Spleen (tissue), 11 donors: Measurements from ENCODE around the gene GALNT15. TPM values are rescaled to one million over a fixed set of nuclear protein-coding genes. Genes with fewer than 3 reads are reported as not detected.

Experiments used
- DNase-seq: peaks from one replicate; pipeline ENCODE4 v3.0.0-alpha.2; 2020
- H3K27ac ChIP-seq, 8 donors: fragments of 200-600 bp; sonication (generic) in 7 of 8; 1 replicate in 4 of 8; 2 replicates in 4 of 8; pipeline versions ENCODE4 v1.5.0 to v1.8.0; 2016 to 2021; ENCODE audit warnings: inconsistent platforms in 4 of 8, mild to moderate bottlenecking in 4 of 8, moderate library complexity in 1 of 8
- H3K27me3 ChIP-seq, 7 donors: fragments of 200-600 bp; sonication (generic) in 6 of 7; replicated peaks in 1 of 7; 1 replicate in 4 of 7; 2 replicates in 3 of 7; pipeline versions ENCODE4 v1.5.0 to v1.8.0; 2016 to 2021; ENCODE audit warnings: inconsistent platforms in 3 of 7, mild to moderate bottlenecking in 1 of 7
- H3K36me3 ChIP-seq, 6 donors: fragments of 200-600 bp; sonication (generic) in 5 of 6; 1 replicate in 4 of 6; 2 replicates in 2 of 6; pipeline versions ENCODE4 v1.5.0 to v1.8.0; 2016 to 2021; ENCODE audit warnings: inconsistent platforms in 2 of 6
- H3K4me1 ChIP-seq, 6 donors: fragments of 200-600 bp; sonication (generic) in 5 of 6; 1 replicate in 3 of 6; 2 replicates in 3 of 6; pipeline versions ENCODE4 v1.5.0 to v1.8.0; 2016 to 2021; ENCODE audit warnings: inconsistent platforms in 3 of 6
- H3K4me3 ChIP-seq, 8 donors: fragments of 200-600 bp; sonication (generic) in 7 of 8; 1 replicate in 4 of 8; 2 replicates in 4 of 8; pipeline versions ENCODE4 v1.5.0 to v1.8.0; 2016 to 2021; ENCODE audit warnings: inconsistent platforms in 4 of 8, mild to moderate bottlenecking in 4 of 8, moderate library complexity in 2 of 8
- H3K9me3 ChIP-seq, 8 donors: fragments of 200-600 bp; sonication (generic) in 7 of 8; 1 replicate in 4 of 8; 2 replicates in 4 of 8; pipeline versions ENCODE4 v1.5.0 to v1.8.0; 2016 to 2021; ENCODE audit warnings: inconsistent platforms in 4 of 8
- CTCF ChIP-seq, 11 experiments: fragments of 200-600 bp in 7 of 11; fragments of 450-650 bp in 4 of 11; sonication (generic) in 4 of 11; IDR thresholded peaks in 8 of 11; conservative IDR thresholded peaks in 3 of 11; 1 replicate in 7 of 11; 2 replicates in 4 of 11; pipeline versions ENCODE4 v1.4.0 to v1.8.0; 2016 to 2021; ENCODE audit warnings: antibody characterized with exemption in 11 of 11, inconsistent platforms in 4 of 11, mild to moderate bottlenecking in 1 of 11
- POLR2A ChIP-seq, 3 donors: fragments of 450-650 bp; IDR thresholded peaks; one replicate each; pipeline ENCODE4 v1.5.1; 2017; ENCODE audit warnings: antibody characterized with exemption in 3 of 3, mild to moderate bottlenecking in 1 of 3
- POLR2AphosphoS5 ChIP-seq, 3 donors: sonication (generic); formaldehyde crosslinking; IDR thresholded peaks; one replicate each; pipeline ENCODE4 v1.5.1; 2017; ENCODE audit warnings: antibody characterized with exemption in 3 of 3
- WGBS, 5 donors: extraction: QIAGEN DNeasy Blood & Tissue Kit in 3 of 5; methylation state at CpG; one replicate each; pipeline versions ENCODE4 v1.1.5 to v1.1.7; 2013 to 2018; 5-methylcytosine and 5-hydroxymethylcytosine counted together
- intact Hi-C: fragments of 100-400 bp; cut with DNase I; formaldehyde crosslinking; loops from one replicate; pipeline ENCODE4 v1.15.0; 2023; ENCODE audit warnings: low total_unique reads
- polyA plus RNA-seq, 3 donors: library from polyadenylated mRNA; stranded (reverse); fragments of 200-250 nt; gene quantifications; one replicate each; pipeline ENCODE4 v1.2.1, GENCODE V29; 2013
- total RNA-seq, 7 donors: library from RNA; depleted of rRNA in 3 of 7; stranded (reverse); fragments of >200 nt in 3 of 7; fragmentation: NEBNext Ultra II Directional in 4 of 7; extraction: Animal tissue kit (Norgen Biotek cat#: 25700) in 4 of 7; gene quantifications; one replicate each; pipeline versions ENCODE4 v1.1.0 to v1.2.1, GENCODE V29; 2016 to 2021
- donor health status: healthy with polysubstance abuse.
- donor health status: DM: no; HTN: no; CAD: no; lungs with moderate emphysema.
- donor health status: DM: no; HTN: no; CAD: no.
- donor health status: Bipolar disorder and iron deficiency.
- donor health status: healthy.
- donor health status: DM: no; HTN: no; CAD: no.
- donor health status: DM: yes; HTN: yes; CAD: no.

Gene GALNT15
- total and polyA plus RNA-seq, 10 donors, result 2.5 to 147 (median 42.1) TPM

- intact Hi-C loops, result loop anchor here (10.0 kb wide), 1 partner anchor 539 kb away; no protein-coding TSS in a partner anchor
- TF ChIP-seq CTCF (IDR thresholded peaks at IDR 0.05 in 8 of 11, conservative IDR thresholded peaks at IDR 0.05 in 3 of 11), result no peak
- TF ChIP-seq POLR2A (IDR thresholded peaks at IDR 0.05), result no peak
- no peak for TF ChIP-seq POLR2AphosphoS5 (IDR thresholded peaks at IDR 0.05)
- Histone ChIP-seq H3K9me3 (no peaks in the 10 kb centered on the region), H3K27me3 (peaks cover 0 to 23% (median 0%) of the 10 kb centered on the region in 7 donors), H3K27ac (peak overlapping the region in 2 of 8 donors; percentile 68 to 73), H3K4me1 (peaks cover 0 to 27% (median 7%) of the 10 kb centered on the region in 6 donors), H3K36me3 (no peaks in the 10 kb centered on the region), H3K4me3 (no peak overlapping the region)
- 78 to 90% (median 81%) methylated on average over 5 of the region's 5 CpGs for WGBS, 5 donors
- no peak for DNase-seq
These were observed 1.0 kb upstream of the GALNT15 start for GRCh38 chr3:16173283-16174025.

- Histone ChIP-seq H3K9me3 (no peaks in the 10 kb centered on the region), H3K4me3 (peak overlapping the region in 4 of 8 donors; percentile 23 to 72 (median 54)), H3K36me3 (no peaks in the 10 kb centered on the region), H3K27me3 (peaks cover 0 to 24% (median 0%) of the 10 kb centered on the region in 7 donors), H3K27ac (peak overlapping the region in 4 of 8 donors; percentile 68 to 78 (median 74)), H3K4me1 (peaks cover 0 to 32% (median 12%) of the 10 kb centered on the region in 6 donors)
- intact Hi-C loops, result loop anchor here (10.0 kb wide), 1 partner anchor 539 kb away; no protein-coding TSS in a partner anchor
- DNase-seq, result no peak
- WGBS, 5 donors, result 0 to 83% (median 36%) methylated on average over 1 of the region's 1 CpG
- TF ChIP-seq POLR2A (IDR thresholded peaks at IDR 0.05), result no peak
- TF ChIP-seq CTCF (IDR thresholded peaks at IDR 0.05 in 8 of 11, conservative IDR thresholded peaks at IDR 0.05 in 3 of 11), result no peak
- TF ChIP-seq POLR2AphosphoS5 (IDR thresholded peaks at IDR 0.05), result no peak
These were observed 489 bp upstream of the GALNT15 start for GRCh38 chr3:16174026-16174355.

GRCh38 chr3:16174976-16175901 lies 759 bp downstream of the GALNT15 start:
- Histone ChIP-seq H3K36me3 (no peaks in the 10 kb centered on the region), H3K27me3 (peaks cover 0 to 24% (median 0%) of the 10 kb centered on the region in 7 donors), H3K9me3 (no peaks in the 10 kb centered on the region), H3K4me1 (peaks cover 0 to 32% (median 12%) of the 10 kb centered on the region in 6 donors), H3K27ac (peak overlapping the region; percentile 19 to 78 (median 63)), H3K4me3 (peak overlapping the region; percentile 13 to 72 (median 40))
- intact Hi-C loops, result loop anchor here (5.0 to 10.0 kb wide), 3 partner anchors 123 to 540 kb away; no protein-coding TSS in a partner anchor
- TF ChIP-seq CTCF (IDR thresholded peaks at IDR 0.05 in 8 of 11, conservative IDR thresholded peaks at IDR 0.05 in 3 of 11) (no peak), POLR2AphosphoS5 (IDR thresholded peaks at IDR 0.05) (peak in 1 of 3 donors; percentile 32)
- no peak for DNase-seq
- WGBS, 5 donors, result 68 to 83% (median 75%) methylated on average over 14 to 19 of the region's 19 CpGs
